HepG2 (cell line): ENCODE measurements around the gene TNFAIP3. TPM values are rescaled to one million over a fixed set of nuclear protein-coding genes. Genes with fewer than 3 reads are reported as not detected.

Source experiments
- AGO1 ChIP-seq: fragments of 200-400 bp; formaldehyde crosslinking; IDR thresholded peaks from 2 replicates; pipeline ENCODE4 v1.6.1; 2017; ENCODE audit warnings: mild to moderate bottlenecking, low read depth, low read length, moderate library complexity; ENCODE audit not compliant: poor library complexity, severe bottlenecking
- ARNTL ChIP-seq: sonication (generic); formaldehyde crosslinking; IDR thresholded peaks from 2 replicates; pipeline ENCODE4 v1.4.0; 2020; ENCODE audit warnings: mild to moderate bottlenecking, missing genetic modification reagents
- BHLHE40 ChIP-seq: IDR thresholded peaks from 2 replicates; pipeline ENCODE4 v1.6.1; 2011; ENCODE audit warnings: low read length, improper control_type of control experiment
- DPF2 ChIP-seq: sonication (generic); formaldehyde crosslinking; IDR thresholded peaks from 2 replicates; pipeline ENCODE4 v1.4.0; 2020; ENCODE audit warnings: mild to moderate bottlenecking, low read depth, missing genetic modification reagents, borderline replicate concordance
- HOXA3 ChIP-seq: sonication (generic); formaldehyde crosslinking; IDR thresholded peaks from 2 replicates; pipeline ENCODE4 v1.5.0; 2020; ENCODE audit warnings: missing genetic modification reagents
- KAT8 ChIP-seq: IDR thresholded peaks from 2 replicates; pipeline ENCODE4 v1.6.1; 2016; ENCODE audit warnings: missing genetic modification reagents, missing compliant biosample characterization
- MLXIP ChIP-seq: sonication (generic); formaldehyde crosslinking; IDR thresholded peaks from 2 replicates; pipeline ENCODE4 v1.9.0; 2021; ENCODE audit warnings: missing genetic modification reagents, borderline replicate concordance
- MTF1 ChIP-seq: sonication (generic); formaldehyde crosslinking; IDR thresholded peaks from 2 replicates; pipeline ENCODE4 v1.5.0; 2020; ENCODE audit warnings: missing genetic modification reagents
- SOX13 ChIP-seq, 3 experiments: fragments of 450-650 bp in 1 of 3; sonication (generic) in 1 of 3; formaldehyde crosslinking in 1 of 3; IDR thresholded peaks in 2 of 3; conservative IDR thresholded peaks in 1 of 3; 2 replicates each; pipeline versions ENCODE4 v1.5.0 to v1.6.1; 2016 to 2020; ENCODE audit warnings: antibody characterized with exemption in 1 of 3, mild to moderate bottlenecking in 1 of 3, missing compliant biosample characterization in 1 of 3, missing genetic modification reagents in 1 of 3, moderate library complexity in 1 of 3
- SP140L ChIP-seq: sonication (generic); formaldehyde crosslinking; IDR thresholded peaks from 2 replicates; pipeline ENCODE4 v1.4.0; 2020; ENCODE audit warnings: missing genetic modification reagents, borderline replicate concordance
- TBL1XR1 ChIP-seq: fragments of 150-350 bp; IDR thresholded peaks from 2 replicates; pipeline ENCODE4 v1.6.1; 2014; ENCODE audit warnings: borderline replicate concordance, low read length; ENCODE audit not compliant: partially characterized antibody
- TFDP2 ChIP-seq: sonication (generic); formaldehyde crosslinking; IDR thresholded peaks from 2 replicates; pipeline ENCODE4 v1.4.0; 2020; ENCODE audit warnings: missing genetic modification reagents
- USF2 ChIP-seq, 2 experiments: sonication (generic) in 1 of 2; formaldehyde crosslinking in 1 of 2; IDR thresholded peaks; 2 replicates each; pipeline versions ENCODE4 v1.5.1 to v1.6.1; 2011 to 2020; ENCODE audit warnings: borderline replicate concordance in 1 of 2, low read depth in 1 of 2, low read length in 1 of 2, mild to moderate bottlenecking in 1 of 2, missing genetic modification reagents in 1 of 2, moderate library complexity in 1 of 2
- ZNF230 ChIP-seq: sonication (generic); formaldehyde crosslinking; IDR thresholded peaks from 2 replicates; pipeline ENCODE4 v1.4.0; 2020; ENCODE audit warnings: mild to moderate bottlenecking, missing genetic modification reagents
- ZNF337 ChIP-seq: sonication (generic); formaldehyde crosslinking; IDR thresholded peaks from 2 replicates; pipeline ENCODE4 v1.5.1; 2020; ENCODE audit warnings: missing genetic modification reagents, low read depth, mild to moderate bottlenecking, borderline replicate concordance
- ZNF33A ChIP-seq: sonication (generic); formaldehyde crosslinking; IDR thresholded peaks from 2 replicates; pipeline ENCODE4 v1.5.1; 2020; ENCODE audit warnings: missing genetic modification reagents, mild to moderate bottlenecking, moderate library complexity, borderline replicate concordance
- ZNF552 ChIP-seq: sonication (generic); formaldehyde crosslinking; IDR thresholded peaks from 2 replicates; pipeline ENCODE4 v1.9.0; 2022; ENCODE audit warnings: missing genetic modification reagents, mild to moderate bottlenecking, borderline replicate concordance
- ZNF563 ChIP-seq: sonication (generic); formaldehyde crosslinking; IDR thresholded peaks from 2 replicates; pipeline ENCODE4 v1.8.0; 2022; ENCODE audit warnings: mild to moderate bottlenecking, moderate library complexity, missing genetic modification reagents
- ZNF740 ChIP-seq: sonication (generic); formaldehyde crosslinking; IDR thresholded peaks from 2 replicates; pipeline ENCODE4 v1.4.0; 2020; ENCODE audit warnings: missing genetic modification reagents
- ZSCAN12 ChIP-seq: sonication (generic); formaldehyde crosslinking; IDR thresholded peaks from 2 replicates; pipeline ENCODE4 v1.9.0; 2021; ENCODE audit warnings: mild to moderate bottlenecking, missing genetic modification reagents
- polyA plus RNA-seq, 8 experiments: library from polyadenylated mRNA; depleted of rRNA in 3 of 8; stranded (reverse) in 7 of 8; unstranded in 1 of 8; fragments of >200 nt; fragmentation: Illumina TruSeq in 4 of 8; extraction: Trizol in 4 of 8; gene quantifications; 2 replicates each; pipeline versions ENCODE4 v1.2.1 to v1.2.3, GENCODE V29; 2011 to 2016; ENCODE audit warnings: low read depth in 4 of 8, missing spikeins in 1 of 8, mixed read lengths in 1 of 8; ENCODE audit not compliant: insufficient read depth in 1 of 8
- total RNA-seq, 5 experiments: library from RNA; depleted of rRNA; stranded (reverse); fragments of >200 nt; fragmentation: Illumina TruSeq; extraction: Trizol; gene quantifications; 2 replicates each; pipeline ENCODE4 v1.2.3, GENCODE V29; 2016; ENCODE audit warnings: low read depth in 1 of 5

Gene TNFAIP3
- total and polyA plus RNA-seq, 2 of the 13 experiments (the other 11 are each of a cell fraction or from before 2014, with no cell fraction given) = 28.2 to 47.1 TPM

- TF ChIP-seq TFDP2 = peak; percentile 34
- TF ChIP-seq SOX13 (IDR thresholded peaks at IDR 0.05) = no peak
- TF ChIP-seq SOX13 (CRISPR knock-in tag; conservative IDR thresholded peaks at IDR 0.05 in 1 of 2, IDR thresholded peaks at IDR 0.05 in 1 of 2) = no peak
- TF ChIP-seq ZSCAN12 (CRISPR knock-in tag) = peak; percentile 75; the same call in 1 of the 2 replicates
- TF ChIP-seq ZNF230 (CRISPR knock-in tag) = no peak
- 0 out of 2 replicates have a peak, but pooled peaks have one; percentile 52 for TF ChIP-seq ZNF740
- no peak for TF ChIP-seq ZNF33A (CRISPR knock-in tag)
- TF ChIP-seq MTF1 (CRISPR knock-in tag) = no peak
- peak; percentile 23 for TF ChIP-seq AGO1
- peak; percentile 51; the same call in 1 of the 2 replicates for TF ChIP-seq USF2 (IDR thresholded peaks at IDR 0.05; ENCODE audit: low read depth, low read length)
- peak; percentile 74; the same call in 1 of the 2 replicates for TF ChIP-seq USF2 (CRISPR knock-in tag; IDR thresholded peaks at IDR 0.05; ENCODE audit: borderline replicate concordance)
- TF ChIP-seq MLXIP (CRISPR knock-in tag) = 0 out of 2 replicates have a peak, but pooled peaks have one; percentile 53
- 0 out of 2 replicates have a peak, but pooled peaks have one; percentile 38 for TF ChIP-seq ZNF552 (CRISPR knock-in tag)
- no peak for TF ChIP-seq DPF2 (CRISPR knock-in tag)
- 0 out of 2 replicates have a peak, but pooled peaks have one; percentile 23 for TF ChIP-seq HOXA3 (CRISPR knock-in tag)
- peak; percentile 2; the same call in 1 of the 2 replicates for TF ChIP-seq KAT8 (CRISPR knock-in tag)
- peak; percentile 86 for TF ChIP-seq BHLHE40
- TF ChIP-seq ARNTL = peak; percentile 6; the same call in 1 of the 2 replicates
- TF ChIP-seq ZNF337 (CRISPR knock-in tag) = peak; percentile 21; the same call in 1 of the 2 replicates
- TF ChIP-seq ZNF563 = peak; percentile 23; the same call in 1 of the 2 replicates
- TF ChIP-seq TBL1XR1 = no peak
- TF ChIP-seq SP140L (CRISPR knock-in tag) = peak; percentile 27; the same call in 1 of the 2 replicates
These were observed 702 bp upstream of the TNFAIP3 start (continued) for GRCh38 chr6:137866200-137866913.
